ENCODE measurements around the gene LIPJ.

The LIPJ gene

GRCh38 chr10:88586462-88586861, at the start of gene LIPJ:
LIPJ (plus strand) TSS chr10:88586762; CDS start chr10:88590688, 3,926 bp downstream.
- DNase-seq (ENCODE audit: low spot score) = no peak

GRCh38 chr10:88537322-88537721, 49.2 kb upstream of the LIPJ start:
- no peak for DNase-seq (ENCODE audit: low spot score)

- no peak for DNase-seq (ENCODE audit: low spot score)
Measured at GRCh38 chr10:88538048-88538447, 48.5 kb upstream of the LIPJ start.

- DNase-seq (ENCODE audit: low spot score) = no peak
Measured at GRCh38 chr10:88540351-88540750, 46.2 kb upstream of the LIPJ start.

- no peak for DNase-seq (ENCODE audit: low spot score)
Measured at GRCh38 chr10:88541116-88541626, 45.4 kb upstream of the LIPJ start.

- no peak for DNase-seq (ENCODE audit: low spot score)
Measured at GRCh38 chr10:88542522-88542921, 44.0 kb upstream of the LIPJ start.

GRCh38 chr10:88544140-88544870, 42.3 kb upstream of the LIPJ start:
- no peak for DNase-seq (ENCODE audit: low spot score)

GRCh38 chr10:88545359-88545758, 41.2 kb upstream of the LIPJ start:
- DNase-seq (ENCODE audit: low spot score) = no peak

- no peak for DNase-seq (ENCODE audit: low spot score)
Measured at GRCh38 chr10:88546497-88546896, 40.1 kb upstream of the LIPJ start.

- no peak for DNase-seq (ENCODE audit: low spot score)
Measured at GRCh38 chr10:88551246-88551645, 35.3 kb upstream of the LIPJ start.

- peak; percentile 50 for DNase-seq (ENCODE audit: low spot score)
Measured at GRCh38 chr10:88553116-88553752, 33.3 kb upstream of the LIPJ start.

GRCh38 chr10:88555190-88555908, 31.2 kb upstream of the LIPJ start:
- no peak for DNase-seq (ENCODE audit: low spot score)

GRCh38 chr10:88557256-88557655, 29.3 kb upstream of the LIPJ start:
- no peak for DNase-seq (ENCODE audit: low spot score)

- DNase-seq (ENCODE audit: low spot score) = no peak
Measured at GRCh38 chr10:88557658-88558057, 28.9 kb upstream of the LIPJ start.

- no peak for DNase-seq (ENCODE audit: low spot score)
Measured at GRCh38 chr10:88562152-88562551, 24.4 kb upstream of the LIPJ start.

GRCh38 chr10:88565072-88565471, 21.5 kb upstream of the LIPJ start:
- no peak for DNase-seq (ENCODE audit: low spot score)

- no peak for DNase-seq (ENCODE audit: low spot score)
Measured at GRCh38 chr10:88582411-88582805, 4.2 kb upstream of the LIPJ start.

GRCh38 chr10:88582806-88583583, 3.6 kb upstream of the LIPJ start, which contains the start of gene RNLS:
RNLS (minus strand) TSS chr10:88583318.
- peak; percentile 72 for DNase-seq (ENCODE audit: low spot score)

- no peak for DNase-seq (ENCODE audit: low spot score)
Measured at GRCh38 chr10:88583584-88583957, 3.0 kb upstream of the LIPJ start.

- no peak for DNase-seq (ENCODE audit: low spot score)
Measured at GRCh38 chr10:88592381-88592780, 5.8 kb downstream of the LIPJ start.

- no peak for DNase-seq (ENCODE audit: low spot score)
Measured at GRCh38 chr10:88592906-88593305, 6.3 kb downstream of the LIPJ start.

GRCh38 chr10:88594482-88594881, 7.9 kb downstream of the LIPJ start:
- DNase-seq (ENCODE audit: low spot score) = no peak

All from CD4-positive, alpha-beta T cell treated with Interleukin-2 at 100 ng/mL for 4 hours (primary cell).